IMR-90 (cell line): ENCODE results near the gene GNAT3. TPM values are rescaled to one million over a fixed set of nuclear protein-coding genes. Genes with fewer than 3 reads are reported as not detected.

Experiments
- ATAC-seq: fragments of 200-7000 bp; cut with Tn5 transposase; 2 replicates; pipeline ENCODE4 v1.9.1; 2020; ENCODE audit warnings: low read depth, mild to moderate bottlenecking, moderate library complexity
- BruUV-seq: library from RNA; stranded (reverse); fragments of 400-500 nt; replicated peaks from 2 replicates; lab custom pipeline; 2021; lab: Mats Ljungman, UMichigan
- CTCF ChIA-PET: fragments of 300-600 bp; formaldehyde crosslinking; extraction: SDS; loops from one replicate; lab custom pipeline; 2021; ENCODE audit warnings: antibody characterized with exemption; lab: Yijun Ruan, JAX
- POLR2A ChIA-PET: fragments of 300-600 bp; sonication (Branson Sonifier 250); formaldehyde crosslinking; loops from one replicate; lab custom pipeline; 2022; ENCODE audit warnings: antibody characterized with exemption; ENCODE audit not compliant: unreplicated experiment; lab: Charles Lee
- DNase-seq: peaks from one replicate; pipeline ENCODE4 v3.0.0; 2013
- H2AFZ ChIP-seq: replicated peaks from 2 replicates; pipeline ENCODE3; 2013; ENCODE audit warnings: low read length, mild to moderate bottlenecking; ENCODE audit not compliant: poor library complexity
- H2AK5ac ChIP-seq: 2 replicates; pipeline ENCODE4 v1.6.1; 2013; ENCODE audit warnings: low read depth, low read length, inconsistent platforms
- H2AK9ac ChIP-seq: replicated peaks from 2 replicates; pipeline ENCODE3; 2013; ENCODE audit warnings: mild to moderate bottlenecking, low read depth, low read length, moderate library complexity; ENCODE audit not compliant: poor library complexity
- H2BK120ac ChIP-seq: 2 replicates; pipeline ENCODE4 v1.6.1; 2013; ENCODE audit warnings: low read depth, low read length, inconsistent platforms
- H2BK15ac ChIP-seq: 3 replicates; pipeline ENCODE4 v1.6.1; 2013; ENCODE audit warnings: low read depth, low read length, inconsistent platforms
- H2BK20ac ChIP-seq: 2 replicates; pipeline ENCODE4 v1.6.1; 2013; ENCODE audit warnings: low read depth, mild to moderate bottlenecking, inconsistent platforms, low read length, moderate library complexity
- H2BK5ac ChIP-seq: 2 replicates; pipeline ENCODE4 v1.6.1; 2013; ENCODE audit warnings: mild to moderate bottlenecking, low read depth, low read length, inconsistent platforms; ENCODE audit not compliant: poor library complexity, severe bottlenecking
- H3K14ac ChIP-seq: replicated peaks from 2 replicates; pipeline ENCODE4 v1.6.1; 2013; ENCODE audit warnings: low read depth, low read length, inconsistent platforms
- H3K18ac ChIP-seq: 2 replicates; pipeline ENCODE4 v1.6.1; 2013; ENCODE audit warnings: low read depth, low read length, control low read depth
- H3K23ac ChIP-seq: 2 replicates; pipeline ENCODE4 v1.6.1; 2013; ENCODE audit warnings: low read depth, low read length, inconsistent platforms
- H3K27ac ChIP-seq: 2 replicates; pipeline ENCODE4 v1.5.1; 2013; ENCODE audit warnings: mild to moderate bottlenecking, control low read depth, low read length; ENCODE audit not compliant: insufficient read depth
- H3K27me3 ChIP-seq: 2 replicates; pipeline ENCODE4 v1.6.1; 2013; ENCODE audit warnings: low read length; ENCODE audit not compliant: control insufficient read depth, insufficient read depth
- H3K36me3 ChIP-seq: 2 replicates; pipeline ENCODE4 v1.6.1; 2013; ENCODE audit warnings: low read length, mixed read lengths; ENCODE audit not compliant: control insufficient read depth, insufficient read depth
- H3K4ac ChIP-seq: 2 replicates; pipeline ENCODE4 v1.6.1; 2013; ENCODE audit warnings: low read depth, low read length, inconsistent platforms
- H3K4me1 ChIP-seq: 2 replicates; pipeline ENCODE4 v1.6.1; 2013; ENCODE audit warnings: low read length, mixed read lengths; ENCODE audit not compliant: control insufficient read depth, insufficient read depth
- H3K4me2 ChIP-seq: 2 replicates; pipeline ENCODE4 v1.6.1; 2013; ENCODE audit warnings: low read depth, mild to moderate bottlenecking, control low read depth, low read length, moderate library complexity
- H3K4me3 ChIP-seq: 2 replicates; pipeline ENCODE4 v1.5.1; 2013; ENCODE audit warnings: low read depth, mild to moderate bottlenecking, control low read depth, low read length, moderate library complexity; ENCODE audit not compliant: insufficient read depth
- H3K56ac ChIP-seq: 2 replicates; pipeline ENCODE4 v1.6.1; 2013; ENCODE audit warnings: low read length, inconsistent platforms; ENCODE audit not compliant: insufficient read depth; ENCODE audit errors: extremely low read depth
- H3K79me1 ChIP-seq, 2 experiments: 2 replicates each; pipeline ENCODE4 v1.6.1; 2013; ENCODE audit warnings: low read length in 2 of 2, inconsistent platforms in 1 of 2, low read depth in 1 of 2
- H3K9ac ChIP-seq: 2 replicates; pipeline ENCODE4 v1.6.1; 2013; ENCODE audit warnings: low read depth, low read length, control low read depth
- H3K9me1 ChIP-seq: 2 replicates; pipeline ENCODE4 v1.6.1; 2013; ENCODE audit warnings: low read length, inconsistent platforms; ENCODE audit not compliant: insufficient read depth
- H3K9me3 ChIP-seq: 2 replicates; pipeline ENCODE4 v1.6.1; 2013; ENCODE audit warnings: low read length; ENCODE audit not compliant: control insufficient read depth, insufficient read depth
- H4K20me1 ChIP-seq: 2 replicates; pipeline ENCODE4 v1.6.1; 2013; ENCODE audit warnings: low read length, inconsistent platforms; ENCODE audit not compliant: insufficient read depth
- H4K5ac ChIP-seq: 2 replicates; pipeline ENCODE4 v1.6.1; 2013; ENCODE audit warnings: mild to moderate bottlenecking, low read depth, low read length, control low read depth
- H4K8ac ChIP-seq, 2 experiments: 2 replicates each; pipeline ENCODE4 v1.6.1; 2013; ENCODE audit warnings: low read depth in 2 of 2, low read length in 2 of 2, control low read depth in 1 of 2, inconsistent platforms in 1 of 2
- H4K91ac ChIP-seq: 2 replicates; pipeline ENCODE4 v1.6.1; 2013; ENCODE audit warnings: low read depth, low read length, inconsistent platforms; ENCODE audit not compliant: insufficient read depth
- MAFK ChIP-seq: IDR thresholded peaks from 2 replicates; pipeline ENCODE4 v1.6.1; 2012; ENCODE audit warnings: low read depth, low read length, improper control_type of control experiment
- NFE2L2 ChIP-seq: fragments of 150-350 bp; IDR thresholded peaks from 2 replicates; pipeline ENCODE4 v1.6.1; 2016; ENCODE audit warnings: low read depth, mild to moderate bottlenecking, low read length
- RAD21 ChIP-seq: IDR thresholded peaks from 2 replicates; pipeline ENCODE4 v1.6.1; 2012; ENCODE audit warnings: low read length, improper control_type of control experiment
- WGBS, 2 experiments: methylation state at CpG; one replicate each; pipeline versions ENCODE4 v1.1.5 to v1.1.7; 2013; ENCODE audit warnings: missing lambda C conversion rate in 2 of 2; ENCODE audit not compliant: insufficient read length in 1 of 2; ENCODE audit errors: extremely low coverage in 2 of 2; 5-methylcytosine and 5-hydroxymethylcytosine counted together
- dilution Hi-C: fragments of 300-500 bp; cut with HindIII; formaldehyde crosslinking; loops from one replicate; pipeline ENCODE4 v1.14.3; 2018; ENCODE audit warnings: low sequenced_read_pairs; ENCODE audit not compliant: unreplicated experiment
- in situ Hi-C: fragments of 300-500 bp; cut with MboI; formaldehyde crosslinking; loops from 3 replicates; pipeline ENCODE4 v1.14.3; 2019; ENCODE audit warnings: low sequenced_read_pairs, inconsistent platforms, mixed read lengths
- intact Hi-C: fragments of 100-400 bp; cut with micrococcal nuclease; formaldehyde crosslinking; loops from 2 replicates; pipeline ENCODE4 v1.10.0; 2022
- polyA plus RNA-seq, 3 experiments: library from polyadenylated mRNA; depleted of rRNA; stranded (reverse); fragments of >200 nt; gene quantifications; 2 replicates each; pipeline ENCODE4 v1.2.3, GENCODE V29; 2012; ENCODE audit warnings: low replicate concordance in 1 of 3
- total RNA-seq: library from RNA; depleted of rRNA; stranded (reverse); fragments of >200 nt; gene quantifications from 2 replicates; pipeline ENCODE4 v1.2.3, GENCODE V29; 2012

GNAT3 gene
- total and polyA plus RNA-seq, 2 of the 4 experiments (the other 2 are of a cell fraction): not detected

DNA sequence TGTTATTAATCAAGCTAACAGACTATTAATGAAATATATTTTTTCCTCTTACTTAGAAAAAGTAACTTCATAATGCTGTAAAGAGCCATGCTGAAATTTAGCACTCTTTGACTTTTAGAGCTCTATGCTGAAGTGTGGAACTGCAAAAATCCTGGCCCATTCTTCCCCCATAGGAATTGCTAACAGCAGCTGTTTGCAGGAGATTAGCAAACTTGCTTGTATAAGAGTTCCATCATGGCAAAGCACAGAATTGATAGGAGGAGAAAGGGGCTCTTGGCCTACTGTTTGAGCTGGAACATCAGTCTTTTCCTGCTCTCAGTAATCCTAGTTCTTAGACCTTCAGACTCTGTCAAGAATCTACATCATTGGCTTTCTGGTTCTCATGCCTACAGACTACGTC lies 18.3 kb upstream of the GNAT3 start:
- DNase-seq (no peak), ATAC-seq (no peak)
- ChIA-PET POLR2A (no interaction called here), CTCF (no interaction called here)
- no peak overlapping the region for H3K14ac ChIP-seq
- intact Hi-C loops (no loop called here), in situ Hi-C loops (no loop called here), dilution Hi-C loops (no loop called here)
- no peak overlapping the region for H3K23ac ChIP-seq
- H2BK120ac ChIP-seq: no peak overlapping the region
- H3K27ac ChIP-seq: no peak overlapping the region
- no peak overlapping the region for H3K18ac ChIP-seq
- no peaks in the 10 kb centered on the region for H3K9me3 ChIP-seq
- no peaks in the 10 kb centered on the region for H3K36me3 ChIP-seq
- H3K79me1 ChIP-seq: no peaks in the 10 kb centered on the region
- no peak overlapping the region for H3K4ac ChIP-seq
- H4K5ac ChIP-seq: no peak overlapping the region
- H4K20me1 ChIP-seq: no peaks in the 10 kb centered on the region
- no peak overlapping the region for H2AFZ ChIP-seq
- BruUV-seq: no TSS peak
- H2BK5ac ChIP-seq: no peak overlapping the region
- no peak overlapping the region for H3K9ac ChIP-seq
- H3K4me1 ChIP-seq: peaks cover 4% of the 10 kb centered on the region; the same call in 1 of the 2 replicates
- H4K91ac ChIP-seq: no peak overlapping the region
- no peak for TF ChIP-seq MAFK
- TF ChIP-seq RAD21: no peak
- no peak for TF ChIP-seq NFE2L2
- no CpG with 5 or more reads among the region's 1 CpG for WGBS, 2 experiments
- no peak overlapping the region for H3K4me3 ChIP-seq
- H3K27me3 ChIP-seq: no peaks in the 10 kb centered on the region
- H4K8ac ChIP-seq: no peak overlapping the region
- H2BK15ac ChIP-seq: no peak overlapping the region
- no peak overlapping the region for H2AK5ac ChIP-seq
- H3K9me1 ChIP-seq: peaks cover 2% of the 10 kb centered on the region; the same call in 1 of the 2 replicates
- H3K56ac ChIP-seq: no peak overlapping the region
- H3K4me2 ChIP-seq: no peak overlapping the region
- no peak overlapping the region for H2BK20ac ChIP-seq
- no peak overlapping the region for H2AK9ac ChIP-seq
